ENCODE results near the gene FUCA1. TPM values are rescaled to one million over a fixed set of nuclear protein-coding genes. Genes with fewer than 3 reads are reported as not detected.
A peak's percentile ranks its signal among the peaks of the same experiment; 100 is the strongest.
"Not testable (repeated sequence)": the region's sequence is repeated elsewhere in the genome, so short reads cannot be mapped to it uniquely, and the experiment has no call there.

FUCA1 gene
- total RNA-seq, 1 donor from 2014 or later = 21.1 TPM

GRCh38 chr1:23804183-23804835 is 63.8 kb downstream of the FUCA1 start:
- TF ChIP-seq CTCF (IDR thresholded peaks at IDR 0.05; ENCODE audit: insufficient read depth, low read length, severe bottlenecking) = peak; percentile 5
- DNase-seq (ENCODE audit: low read depth) (no peak), FAIRE-seq (peak; percentile 68)
- Histone ChIP-seq H3K27me3 (ENCODE audit: control insufficient read depth, insufficient read depth, low read length) (no peaks in the 10 kb centered on the region), H3K36me3 (ENCODE audit: control insufficient read depth, insufficient read depth, low read length) (peaks cover 8% of the 10 kb centered on the region), H3K4me3 (ENCODE audit: low read depth, low read length) (no peak overlapping the region)

- no peak for DNase-seq (ENCODE audit: low read depth)
- Histone ChIP-seq H3K36me3 (ENCODE audit: control insufficient read depth, insufficient read depth, low read length) (peaks cover 10% of the 10 kb centered on the region), H3K27me3 (ENCODE audit: control insufficient read depth, insufficient read depth, low read length) (no peaks in the 10 kb centered on the region), H3K4me3 (ENCODE audit: low read depth, low read length) (no peak overlapping the region)
- FAIRE-seq = no peak
- TF ChIP-seq CTCF (IDR thresholded peaks at IDR 0.05; ENCODE audit: insufficient read depth, low read length, severe bottlenecking) = no peak
These were observed 64.4 kb downstream of the FUCA1 start for GRCh38 chr1:23803674-23804073.

GRCh38 chr1:23802809-23803342 is 65.2 kb downstream of the FUCA1 start:
- not testable (repeated sequence) for H3K27me3 ChIP-seq (ENCODE audit: control insufficient read depth, insufficient read depth, low read length); DNase-seq (ENCODE audit: low read depth); H3K4me3 ChIP-seq (ENCODE audit: low read depth, low read length); FAIRE-seq
- peaks cover 17% of the 10 kb centered on the region for H3K36me3 ChIP-seq (ENCODE audit: control insufficient read depth, insufficient read depth, low read length)

GRCh38 chr1:23801876-23802275 is 66.2 kb downstream of the FUCA1 start:
- FAIRE-seq (no peak), DNase-seq (ENCODE audit: low read depth) (no peak)
- Histone ChIP-seq H3K36me3 (ENCODE audit: control insufficient read depth, insufficient read depth, low read length) (peaks cover 22% of the 10 kb centered on the region), H3K4me3 (ENCODE audit: low read depth, low read length) (no peak overlapping the region), H3K27me3 (ENCODE audit: control insufficient read depth, insufficient read depth, low read length) (no peaks in the 10 kb centered on the region)
- TF ChIP-seq CTCF (IDR thresholded peaks at IDR 0.05; ENCODE audit: insufficient read depth, low read length, severe bottlenecking) = no peak

- TF ChIP-seq CTCF (IDR thresholded peaks at IDR 0.05; ENCODE audit: insufficient read depth, low read length, severe bottlenecking) = no peak
- Histone ChIP-seq H3K27me3 (ENCODE audit: control insufficient read depth, insufficient read depth, low read length) (no peaks in the 10 kb centered on the region), H3K4me3 (ENCODE audit: low read depth, low read length) (peak overlapping the region; percentile 95), H3K36me3 (ENCODE audit: control insufficient read depth, insufficient read depth, low read length) (peaks cover 26% of the 10 kb centered on the region)
- no peak for DNase-seq (ENCODE audit: low read depth)
- no peak for FAIRE-seq
These were observed 66.7 kb downstream of the FUCA1 start for GRCh38 chr1:23801338-23801748.

- TF ChIP-seq CTCF (IDR thresholded peaks at IDR 0.05; ENCODE audit: insufficient read depth, low read length, severe bottlenecking) = no peak
- Histone ChIP-seq H3K36me3 (ENCODE audit: control insufficient read depth, insufficient read depth, low read length) (peaks cover 31% of the 10 kb centered on the region), H3K27me3 (ENCODE audit: control insufficient read depth, insufficient read depth, low read length) (no peaks in the 10 kb centered on the region), H3K4me3 (ENCODE audit: low read depth, low read length) (peak within 1 kb of the TSS; percentile 95)
- peak; percentile 81 for DNase-seq (ENCODE audit: low read depth)
- FAIRE-seq = no peak
These were observed 67.4 kb downstream of the FUCA1 start, which contains the start of gene GALE for GRCh38 chr1:23800400-23801337. Gene GALE (minus strand): TSS chr1:23800754. CDS start chr1:23799007, 1,747 bp downstream.

All from bronchial epithelial cell (primary cell).